GM21825 (cell line): ENCODE measurements around the gene ANKFY1.

Experiments used
- ATAC-seq: cut with Tn5 transposase; IDR thresholded peaks from one replicate; pipeline ENCODE4 v1.9.1; 2021; ENCODE audit warnings: mild to moderate bottlenecking, moderate library complexity; ENCODE audit not compliant: unreplicated experiment

The ANKFY1 gene, protein sequence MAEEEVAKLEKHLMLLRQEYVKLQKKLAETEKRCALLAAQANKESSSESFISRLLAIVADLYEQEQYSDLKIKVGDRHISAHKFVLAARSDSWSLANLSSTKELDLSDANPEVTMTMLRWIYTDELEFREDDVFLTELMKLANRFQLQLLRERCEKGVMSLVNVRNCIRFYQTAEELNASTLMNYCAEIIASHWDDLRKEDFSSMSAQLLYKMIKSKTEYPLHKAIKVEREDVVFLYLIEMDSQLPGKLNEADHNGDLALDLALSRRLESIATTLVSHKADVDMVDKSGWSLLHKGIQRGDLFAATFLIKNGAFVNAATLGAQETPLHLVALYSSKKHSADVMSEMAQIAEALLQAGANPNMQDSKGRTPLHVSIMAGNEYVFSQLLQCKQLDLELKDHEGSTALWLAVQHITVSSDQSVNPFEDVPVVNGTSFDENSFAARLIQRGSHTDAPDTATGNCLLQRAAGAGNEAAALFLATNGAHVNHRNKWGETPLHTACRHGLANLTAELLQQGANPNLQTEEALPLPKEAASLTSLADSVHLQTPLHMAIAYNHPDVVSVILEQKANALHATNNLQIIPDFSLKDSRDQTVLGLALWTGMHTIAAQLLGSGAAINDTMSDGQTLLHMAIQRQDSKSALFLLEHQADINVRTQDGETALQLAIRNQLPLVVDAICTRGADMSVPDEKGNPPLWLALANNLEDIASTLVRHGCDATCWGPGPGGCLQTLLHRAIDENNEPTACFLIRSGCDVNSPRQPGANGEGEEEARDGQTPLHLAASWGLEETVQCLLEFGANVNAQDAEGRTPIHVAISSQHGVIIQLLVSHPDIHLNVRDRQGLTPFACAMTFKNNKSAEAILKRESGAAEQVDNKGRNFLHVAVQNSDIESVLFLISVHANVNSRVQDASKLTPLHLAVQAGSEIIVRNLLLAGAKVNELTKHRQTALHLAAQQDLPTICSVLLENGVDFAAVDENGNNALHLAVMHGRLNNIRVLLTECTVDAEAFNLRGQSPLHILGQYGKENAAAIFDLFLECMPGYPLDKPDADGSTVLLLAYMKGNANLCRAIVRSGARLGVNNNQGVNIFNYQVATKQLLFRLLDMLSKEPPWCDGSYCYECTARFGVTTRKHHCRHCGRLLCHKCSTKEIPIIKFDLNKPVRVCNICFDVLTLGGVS

DNA sequence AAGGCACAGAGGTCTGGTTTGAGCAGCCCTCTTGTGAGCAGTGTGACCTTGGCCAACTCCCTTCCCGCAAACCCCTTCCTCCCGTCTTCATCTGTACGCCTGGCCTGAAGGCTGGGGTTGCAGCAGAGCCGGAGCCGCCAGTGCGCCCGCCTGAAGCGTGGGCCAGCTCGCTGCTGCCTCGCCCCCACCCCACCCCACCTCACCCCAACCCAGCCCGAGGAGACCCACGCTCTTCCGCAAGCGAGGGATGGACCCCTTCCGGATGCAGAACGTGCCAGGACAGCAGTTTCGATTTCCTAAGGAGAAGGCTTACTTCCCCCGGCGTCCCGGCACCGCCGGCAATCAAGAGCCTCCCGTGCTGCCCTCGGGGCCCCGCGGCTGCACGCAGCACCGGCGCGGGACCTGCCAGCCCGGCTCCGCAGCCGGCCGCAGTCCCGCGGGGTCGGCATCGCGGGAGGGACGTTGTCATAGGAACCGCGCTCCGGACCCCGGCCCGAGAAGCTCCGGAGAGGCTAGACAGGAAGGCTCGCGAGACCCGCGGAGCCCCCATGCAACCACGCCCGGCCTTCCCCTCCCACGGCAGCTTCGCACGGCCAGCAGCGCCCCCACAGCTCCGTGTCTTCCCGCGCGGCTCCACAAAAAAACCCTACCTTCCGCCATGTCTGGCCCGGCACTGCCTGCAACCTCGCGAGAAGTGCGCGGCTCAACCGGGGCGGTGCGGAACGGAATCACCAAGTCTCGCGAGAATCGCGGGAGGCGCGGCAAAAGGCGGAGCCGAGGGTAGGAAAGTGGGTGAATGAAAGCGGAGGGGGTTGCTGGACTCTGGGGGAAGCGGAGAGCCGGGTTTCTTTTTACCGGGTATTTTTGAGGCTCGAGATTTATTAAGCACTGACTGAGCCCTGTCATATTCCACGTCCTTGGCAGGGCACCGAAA lies at the start of gene ANKFY1:
Gene ANKFY1, minus strand, starts transcription at position 698 of the 934 bp plus-strand sequence. Its CDS starts 38 bp downstream, at position 660.
- peak; percentile 85 for ATAC-seq

DNA sequence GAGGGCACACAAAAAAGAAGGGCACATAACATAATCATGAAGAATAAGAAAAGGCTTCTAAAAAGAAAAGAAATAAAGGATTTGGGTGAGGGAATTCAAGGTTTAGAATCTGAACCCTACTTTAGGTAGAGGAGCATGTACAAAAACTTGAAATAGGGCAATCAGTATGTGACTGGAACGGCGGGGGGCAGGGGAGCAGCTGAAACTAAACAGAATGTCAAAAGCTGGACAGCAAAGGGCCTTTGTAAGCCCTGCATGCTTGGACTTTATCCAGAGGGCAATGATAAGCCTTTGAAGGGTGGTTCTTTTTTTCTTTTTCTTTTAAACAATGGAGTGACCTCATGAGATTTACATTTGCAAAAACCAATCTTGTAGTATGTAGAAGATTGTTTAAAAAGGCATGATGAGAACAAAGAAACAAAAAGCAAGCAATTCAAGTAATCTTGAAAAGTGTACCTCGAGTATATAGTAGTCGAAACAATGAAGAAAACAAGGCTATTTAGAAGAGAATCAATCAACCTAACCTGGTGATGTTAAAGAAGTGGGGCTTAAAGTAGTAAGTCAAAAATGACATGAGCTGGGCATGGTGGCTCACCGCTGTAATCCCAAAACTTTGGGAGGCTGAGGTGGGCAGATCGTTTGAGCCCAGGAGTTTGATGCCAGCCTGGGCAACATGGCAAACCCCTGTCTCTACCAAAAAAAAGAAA lies 46.7 kb upstream of the ANKFY1 start:
- ATAC-seq, result no peak

DNA sequence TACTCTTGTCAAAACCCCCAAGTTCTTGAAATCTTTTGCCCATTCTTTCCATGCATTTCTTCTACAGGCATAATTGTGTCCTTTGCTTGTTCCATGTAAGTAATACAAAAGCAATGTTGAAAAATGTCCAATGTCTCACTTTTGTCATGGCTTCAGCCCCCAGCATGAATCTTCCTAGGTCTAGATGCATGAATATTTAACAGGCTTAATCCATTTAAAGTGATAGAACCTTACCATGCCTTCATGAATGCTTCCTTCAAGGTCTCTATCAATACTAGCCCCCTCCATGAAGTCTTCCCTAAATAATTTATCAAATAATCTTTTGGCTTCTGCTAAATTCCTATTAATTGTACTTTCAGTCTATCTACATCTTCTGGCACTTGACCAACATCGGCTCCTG lies 46.1 kb upstream of the ANKFY1 start:
- no peak for ATAC-seq

- ATAC-seq, result no peak
Measured at GRCh38 chr17:4307179-4307930, 43.6 kb upstream of the ANKFY1 start.

DNA sequence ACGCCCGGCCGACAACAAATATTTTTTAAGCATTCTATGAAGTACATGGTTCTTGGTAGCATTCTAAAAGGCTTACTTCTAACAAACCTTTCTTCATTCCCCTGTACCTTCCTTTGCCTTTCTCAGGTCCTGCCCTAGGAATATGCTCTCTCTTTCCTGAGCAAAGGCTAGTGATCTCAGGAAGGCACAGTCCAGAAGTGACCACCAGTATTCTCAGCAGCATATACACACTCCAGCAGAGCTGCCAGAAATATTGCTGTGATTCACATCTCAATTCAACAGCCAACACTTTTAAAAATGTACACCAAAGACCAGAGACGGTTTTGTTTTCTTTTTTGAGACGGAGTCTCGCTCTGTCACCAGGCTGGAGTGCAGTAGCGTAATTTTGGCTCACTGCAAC lies 41.4 kb upstream of the ANKFY1 start:
- no peak for ATAC-seq

GRCh38 chr17:4304417-4305027 lies 40.7 kb upstream of the ANKFY1 start:
- ATAC-seq, result no peak

DNA sequence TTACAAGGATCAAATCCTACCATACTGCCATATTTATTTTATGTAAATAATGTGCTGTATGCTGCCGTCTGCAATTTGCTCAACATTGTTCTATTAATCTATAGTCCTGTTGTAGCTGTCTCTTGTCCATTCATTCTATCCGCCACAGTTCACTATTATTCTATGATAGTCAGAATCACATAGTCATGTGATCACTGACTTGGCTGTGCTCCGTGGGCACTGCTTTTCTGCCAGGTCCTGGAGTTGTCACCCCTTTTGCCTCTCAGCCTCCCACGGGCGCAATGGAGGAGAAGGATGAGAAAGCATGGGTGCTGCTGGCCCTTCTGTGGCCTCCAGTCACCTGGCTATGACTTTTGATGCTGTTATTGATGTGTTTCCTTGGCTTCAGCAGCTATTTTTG lies 37.3 kb upstream of the ANKFY1 start:
- ATAC-seq, result no peak

GRCh38 chr17:4297351-4297750 lies 33.6 kb upstream of the ANKFY1 start:
- ATAC-seq, result no peak

- no peak for ATAC-seq
Measured at GRCh38 chr17:4295686-4296085, 31.9 kb upstream of the ANKFY1 start.

DNA sequence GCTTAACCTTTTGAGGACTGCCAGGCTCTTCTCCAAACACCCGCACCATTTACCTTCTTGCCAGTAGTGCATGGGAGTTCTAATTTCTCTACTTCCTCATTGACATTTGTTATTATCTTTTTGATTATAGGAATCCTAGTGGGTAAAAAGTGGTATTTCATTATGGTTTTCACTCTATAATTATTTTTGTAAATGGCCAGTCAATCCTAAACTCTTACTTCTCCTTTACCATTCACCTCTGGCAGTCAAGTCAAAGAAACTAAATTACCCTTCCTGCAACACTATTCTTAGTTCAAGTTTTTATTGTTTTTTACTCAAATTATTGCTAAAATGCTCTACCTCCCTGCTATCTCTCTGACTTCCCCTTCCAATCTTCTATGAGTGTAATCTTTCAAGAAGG lies 29.8 kb upstream of the ANKFY1 start:
- no peak for ATAC-seq

DNA sequence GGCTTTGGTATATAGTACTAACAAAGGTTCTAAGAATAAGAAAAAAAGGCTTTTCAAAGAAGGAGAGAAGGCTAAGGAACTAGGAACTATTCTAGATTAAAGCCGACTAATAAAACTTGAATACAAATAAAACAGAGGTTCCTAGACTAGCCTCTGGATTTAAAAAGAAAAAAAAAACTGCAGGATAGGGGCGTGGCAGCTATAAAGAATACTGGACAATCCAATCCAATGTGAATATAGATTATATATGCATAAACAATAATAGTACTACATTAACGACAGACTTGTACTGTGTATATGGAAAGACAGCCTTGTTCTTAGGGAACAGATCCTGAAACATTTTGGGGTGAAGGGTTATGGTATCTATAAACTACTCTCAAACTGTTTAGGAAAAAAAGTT lies 23.9 kb upstream of the ANKFY1 start:
- no peak for ATAC-seq

- ATAC-seq, result no peak
Measured at GRCh38 chr17:4276514-4276913, 12.7 kb upstream of the ANKFY1 start.

DNA sequence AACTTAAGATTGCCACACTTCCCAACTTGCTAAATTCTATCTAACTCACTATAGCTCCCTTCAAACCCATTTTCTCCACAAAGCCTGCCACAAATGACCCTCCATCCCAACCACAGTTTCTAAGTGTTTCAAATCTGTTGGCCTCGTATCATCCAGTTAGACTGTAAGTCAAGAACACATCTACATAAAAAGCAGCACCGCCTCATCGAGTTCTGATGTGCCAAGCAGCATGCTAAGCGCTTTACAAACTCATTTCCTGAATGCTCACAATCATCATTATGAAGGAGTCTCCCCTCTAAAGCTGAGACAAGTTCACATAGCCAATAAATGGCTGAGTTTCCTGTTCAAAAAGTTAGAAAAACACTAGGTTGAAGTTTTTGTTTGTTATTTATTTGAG lies 9.2 kb upstream of the ANKFY1 start:
- no peak for ATAC-seq

DNA sequence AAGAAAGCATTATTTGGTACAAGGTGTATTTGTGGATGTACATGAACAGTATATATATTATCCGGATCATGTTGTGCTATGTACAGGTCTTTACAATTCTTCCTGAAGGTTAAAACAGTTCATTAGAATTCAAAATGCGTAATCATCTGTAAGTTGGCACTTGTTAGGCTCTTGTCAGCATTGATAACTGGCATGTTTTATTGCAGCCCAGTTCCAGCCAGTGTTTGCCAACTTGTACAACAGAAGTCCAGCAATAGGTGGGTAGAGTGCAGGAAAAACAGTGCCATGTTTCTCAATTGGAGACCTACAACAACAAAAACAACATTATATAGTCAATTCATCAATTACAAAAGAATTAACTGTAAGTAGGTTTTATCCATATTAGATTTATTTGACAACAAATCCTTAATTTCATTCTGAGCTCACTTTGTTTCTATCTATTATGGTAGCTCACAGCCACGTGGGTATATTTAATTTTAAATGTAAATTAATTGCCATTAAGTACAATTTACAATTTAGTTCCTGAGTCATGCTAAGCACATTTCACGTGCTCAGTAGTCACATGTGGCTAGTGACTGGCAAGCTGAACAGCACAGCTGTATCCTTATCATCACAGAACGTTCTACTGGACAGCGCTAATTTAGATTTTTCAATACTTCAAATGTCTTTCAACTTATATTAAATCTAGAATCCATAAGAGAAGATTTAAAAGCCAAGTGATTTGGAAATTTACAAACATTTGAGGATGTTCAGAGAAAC lies 8.6 kb upstream of the ANKFY1 start:
- ATAC-seq, result no peak

DNA sequence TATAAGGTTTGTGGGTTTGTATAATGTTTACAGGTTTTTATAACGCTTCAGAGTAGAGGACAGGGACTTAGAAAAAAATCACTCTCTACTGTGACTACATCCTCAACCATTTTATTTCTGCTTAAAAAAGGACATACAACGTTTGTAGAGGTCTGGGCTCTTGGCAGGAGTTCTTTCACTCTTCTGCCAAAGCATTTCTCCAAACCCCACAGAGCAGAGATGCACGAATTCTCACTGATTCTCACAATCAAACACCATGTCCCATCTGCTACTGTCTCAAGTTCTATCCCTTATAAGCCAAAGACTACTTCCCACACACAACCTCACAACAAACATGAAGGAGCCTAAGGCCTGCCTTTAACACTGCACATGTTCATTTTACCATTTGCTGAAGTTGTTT lies 7.0 kb upstream of the ANKFY1 start:
- ATAC-seq, result no peak

DNA sequence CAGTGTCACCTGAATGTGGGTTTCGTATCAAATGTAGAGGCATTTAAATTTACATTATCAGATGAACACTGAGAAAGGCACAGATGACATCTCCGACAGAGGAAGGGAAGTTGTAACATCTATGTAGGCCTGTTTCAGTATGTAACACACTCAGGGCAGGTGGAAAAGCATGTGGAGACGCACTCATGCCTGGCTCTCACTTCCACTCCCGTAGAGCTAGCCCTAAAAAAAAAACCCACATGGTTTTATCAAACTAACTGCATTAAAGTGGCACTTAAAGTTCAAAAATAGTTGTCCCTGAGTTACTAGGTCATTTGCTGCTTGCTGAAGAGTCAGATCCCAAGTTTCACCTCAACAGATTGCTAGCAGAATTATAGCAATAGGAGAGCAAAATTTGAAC lies 6.1 kb upstream of the ANKFY1 start:
- no peak for ATAC-seq

- no peak for ATAC-seq
Measured at GRCh38 chr17:4267402-4267801, 3.6 kb upstream of the ANKFY1 start.

DNA sequence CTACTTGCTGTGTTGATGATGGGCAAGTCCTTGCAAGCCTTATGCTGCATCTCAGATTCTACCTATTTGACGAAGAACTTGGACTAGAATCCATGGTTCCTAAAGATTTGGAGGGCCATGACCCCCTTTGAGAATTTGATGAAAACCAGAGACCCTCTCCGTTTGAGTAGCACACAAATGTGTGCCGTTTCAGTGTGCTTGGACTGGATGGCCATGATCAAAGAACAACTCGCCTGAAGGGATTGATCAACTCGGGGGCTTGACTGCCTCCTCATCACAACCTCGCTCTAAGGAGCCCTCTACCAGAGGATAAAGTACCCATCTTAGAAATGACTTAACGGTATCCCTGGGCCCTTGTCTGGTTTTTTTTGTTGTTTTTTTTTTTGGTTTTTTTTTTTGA lies 2.8 kb upstream of the ANKFY1 start:
- no peak for ATAC-seq
